Iris pigment epithelial cell (primary cell): ENCODE results near the gene ATP6V0C.
"Not testable (repeated sequence)": the region's sequence is repeated elsewhere in the genome, so short reads cannot be mapped to it uniquely, and the experiment has no call there.

Experiments
- DNase-seq: peaks from one replicate; pipeline ENCODE4 v3.0.0-alpha.2; 2011; ENCODE audit warnings: low read depth

Gene ATP6V0C

GRCh38 chr16:2554709-2555425 lies 41.1 kb downstream of the ATP6V0C start:
- DNase-seq, result not testable (repeated sequence)

- DNase-seq, result not testable (repeated sequence)
These were observed 43.4 kb downstream of the ATP6V0C start for GRCh38 chr16:2557150-2557549.

- not testable (repeated sequence) for DNase-seq
These were observed 46.5 kb downstream of the ATP6V0C start for GRCh38 chr16:2560131-2560797.

- not testable (repeated sequence) for DNase-seq
These were observed 47.0 kb downstream of the ATP6V0C start for GRCh38 chr16:2560798-2561133.

GRCh38 chr16:2567506-2567905 lies 53.8 kb downstream of the ATP6V0C start:
- not testable (repeated sequence) for DNase-seq

DNA sequence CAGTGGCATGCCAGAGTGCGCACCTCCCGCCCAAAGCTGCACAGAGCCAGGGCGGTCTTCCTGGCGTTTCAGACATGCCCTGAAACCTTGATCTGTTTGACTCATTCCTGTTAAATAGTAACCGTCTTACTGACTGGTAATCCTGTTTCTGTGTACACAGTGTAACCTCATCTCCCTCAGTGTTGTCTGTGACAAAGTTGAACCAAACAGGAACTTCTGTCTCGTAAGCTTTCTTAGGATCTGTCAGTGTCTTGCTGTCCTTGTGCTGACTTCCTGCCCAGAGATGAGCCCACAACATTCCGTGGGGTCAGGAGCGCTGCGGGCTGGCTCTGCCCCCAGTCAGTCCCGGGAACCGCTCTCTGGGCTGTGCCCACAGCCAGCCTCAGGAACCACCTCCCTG lies 54.8 kb downstream of the ATP6V0C start:
- DNase-seq, result not testable (repeated sequence)
